GM19099 (cell line): ENCODE measurements around the gene DNAH2.

Experiments used
- POLR2A ChIP-seq: IDR thresholded peaks from 3 replicates; pipeline ENCODE4 v1.6.1; 2011; ENCODE audit warnings: low read depth; ENCODE audit not compliant: insufficient read length; ENCODE audit errors: extremely low read depth

DNAH2 gene

GRCh38 chr17:7780736-7781135, 63.2 kb downstream of the DNAH2 start:
- TF ChIP-seq POLR2A, result no peak

GRCh38 chr17:7781429-7781828, 63.9 kb downstream of the DNAH2 start:
- TF ChIP-seq POLR2A, result no peak

GRCh38 chr17:7782240-7782639, 64.7 kb downstream of the DNAH2 start:
- TF ChIP-seq POLR2A, result no peak

- no peak for TF ChIP-seq POLR2A
These were observed 69.3 kb downstream of the DNAH2 start for GRCh38 chr17:7786866-7787265.

GRCh38 chr17:7789131-7789530, 71.6 kb downstream of the DNAH2 start:
- TF ChIP-seq POLR2A, result no peak

- TF ChIP-seq POLR2A, result no peak
These were observed 72.6 kb downstream of the DNAH2 start for GRCh38 chr17:7790150-7790549.

- TF ChIP-seq POLR2A, result no peak
These were observed 75.1 kb downstream of the DNAH2 start for GRCh38 chr17:7792611-7793010.

- no peak for TF ChIP-seq POLR2A
These were observed 76.6 kb downstream of the DNAH2 start for GRCh38 chr17:7794075-7794663.

- TF ChIP-seq POLR2A, result no peak
These were observed 80.4 kb downstream of the DNAH2 start for GRCh38 chr17:7797976-7798375.

GRCh38 chr17:7798839-7799238, 81.3 kb downstream of the DNAH2 start:
- TF ChIP-seq POLR2A, result no peak

GRCh38 chr17:7803981-7804380, 86.4 kb downstream of the DNAH2 start:
- no peak for TF ChIP-seq POLR2A

GRCh38 chr17:7806587-7806986, 89.0 kb downstream of the DNAH2 start:
- TF ChIP-seq POLR2A, result no peak

- TF ChIP-seq POLR2A, result no peak
These were observed 89.7 kb downstream of the DNAH2 start for GRCh38 chr17:7807206-7807605.

GRCh38 chr17:7809086-7809790, 91.7 kb downstream of the DNAH2 start:
- no peak for TF ChIP-seq POLR2A

GRCh38 chr17:7811251-7811650, 93.7 kb downstream of the DNAH2 start:
- TF ChIP-seq POLR2A, result no peak

- TF ChIP-seq POLR2A, result no peak
These were observed 97.4 kb downstream of the DNAH2 start for GRCh38 chr17:7814969-7815368.

GRCh38 chr17:7816926-7817642, 99.5 kb downstream of the DNAH2 start:
- no peak for TF ChIP-seq POLR2A

GRCh38 chr17:7817643-7817964, 100.1 kb downstream of the DNAH2 start:
- no peak for TF ChIP-seq POLR2A
